BJ (cell line): Measurements from ENCODE around the gene KY. TPM values are rescaled to one million over a fixed set of nuclear protein-coding genes. Genes with fewer than 3 reads are reported as not detected.

ENCODE experiments used
- CTCF ChIA-PET: fragments of 350-600 bp; formaldehyde crosslinking; extraction: SDS; loops from one replicate; lab custom pipeline; 2021; ENCODE audit warnings: antibody characterized with exemption, inconsistent platforms; lab: Yijun Ruan, JAX
- POLR2A ChIA-PET: fragments of 300-600 bp; sonication (Branson Sonifier 250); formaldehyde crosslinking; extraction: SDS; loops from one replicate; lab custom pipeline; 2021; ENCODE audit warnings: antibody characterized with exemption; lab: Charles Lee
- DNase-seq: peaks from one replicate; pipeline ENCODE4 v3.0.0-alpha.2; 2011; ENCODE audit warnings: low read depth
- H3K27me3 ChIP-seq: 2 replicates; pipeline ENCODE4 v1.6.0; 2011; ENCODE audit warnings: low read length; ENCODE audit not compliant: control insufficient read depth, insufficient read depth
- H3K36me3 ChIP-seq: 2 replicates; pipeline ENCODE4 v1.5.1; 2011; ENCODE audit warnings: low read length; ENCODE audit not compliant: control insufficient read depth, insufficient read depth
- H3K4me3 ChIP-seq: 2 replicates; pipeline ENCODE4 v1.5.1; 2011; ENCODE audit warnings: low read depth, mild to moderate bottlenecking, control low read depth, low read length
- polyA plus RNA-seq: library from polyadenylated mRNA; depleted of rRNA; stranded (reverse); fragments of >200 nt; gene quantifications from 2 replicates; pipeline ENCODE4 v1.2.3, GENCODE V29; 2011
- TF ChIP-seq, protein P1 (sequence below): IDR thresholded peaks from 2 replicates; pipeline ENCODE4 v1.5.1; 2011; ENCODE audit warnings: low read depth, mild to moderate bottlenecking, control low read depth, inconsistent platforms, low read length, moderate library complexity; ENCODE audit not compliant: insufficient read depth

KY gene
- polyA plus RNA-seq, 1 experiment: 0.05 TPM

DNA sequence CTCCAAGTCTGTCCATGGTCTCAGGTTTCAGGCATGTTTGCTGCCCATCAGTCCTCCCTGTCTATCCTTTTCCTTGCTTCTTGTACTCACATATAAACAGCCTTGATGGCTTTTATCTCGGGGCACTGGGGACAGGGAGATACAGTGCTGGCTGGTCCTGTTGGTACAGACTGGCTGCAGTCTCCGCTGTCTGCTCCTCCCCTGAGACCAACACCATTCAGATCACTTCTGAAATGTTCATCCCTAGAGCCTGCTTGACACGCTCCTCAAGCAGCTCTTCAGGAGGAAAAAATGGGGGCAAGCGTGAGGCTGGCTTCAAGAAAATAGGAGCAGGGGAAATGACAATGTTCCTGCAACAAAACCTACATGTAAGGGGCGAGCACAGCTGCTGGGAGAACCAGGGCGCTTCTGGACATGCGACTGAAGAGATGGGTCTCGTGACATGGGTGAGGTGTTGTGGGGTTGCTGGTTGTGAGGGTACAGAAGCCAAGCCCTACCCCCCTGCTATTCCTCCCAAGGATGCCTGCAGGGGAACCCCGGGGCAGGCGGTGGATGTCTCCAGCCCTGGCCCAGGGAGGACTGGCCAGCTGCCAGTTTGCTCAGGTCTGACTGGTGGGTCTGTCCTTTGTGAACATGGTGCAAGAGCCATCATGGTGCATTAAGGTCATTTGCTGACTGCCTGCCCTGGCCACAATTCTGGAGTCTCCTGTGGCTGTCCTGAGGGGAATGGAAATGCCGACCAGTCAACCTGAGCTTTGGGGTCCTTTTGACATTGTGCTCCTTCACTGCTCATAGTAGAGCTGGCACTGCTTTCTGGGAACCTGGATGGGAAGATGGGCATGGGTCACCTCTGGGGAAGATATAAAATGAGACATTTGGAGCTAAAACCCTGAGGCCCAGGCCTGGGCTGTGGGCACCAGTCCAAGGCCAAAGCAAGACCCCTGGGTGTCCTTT lies 40.1 kb downstream of the KY start:
- POLR2A ChIA-PET: no interaction called here
- TF ChIP-seq, protein P1, sequence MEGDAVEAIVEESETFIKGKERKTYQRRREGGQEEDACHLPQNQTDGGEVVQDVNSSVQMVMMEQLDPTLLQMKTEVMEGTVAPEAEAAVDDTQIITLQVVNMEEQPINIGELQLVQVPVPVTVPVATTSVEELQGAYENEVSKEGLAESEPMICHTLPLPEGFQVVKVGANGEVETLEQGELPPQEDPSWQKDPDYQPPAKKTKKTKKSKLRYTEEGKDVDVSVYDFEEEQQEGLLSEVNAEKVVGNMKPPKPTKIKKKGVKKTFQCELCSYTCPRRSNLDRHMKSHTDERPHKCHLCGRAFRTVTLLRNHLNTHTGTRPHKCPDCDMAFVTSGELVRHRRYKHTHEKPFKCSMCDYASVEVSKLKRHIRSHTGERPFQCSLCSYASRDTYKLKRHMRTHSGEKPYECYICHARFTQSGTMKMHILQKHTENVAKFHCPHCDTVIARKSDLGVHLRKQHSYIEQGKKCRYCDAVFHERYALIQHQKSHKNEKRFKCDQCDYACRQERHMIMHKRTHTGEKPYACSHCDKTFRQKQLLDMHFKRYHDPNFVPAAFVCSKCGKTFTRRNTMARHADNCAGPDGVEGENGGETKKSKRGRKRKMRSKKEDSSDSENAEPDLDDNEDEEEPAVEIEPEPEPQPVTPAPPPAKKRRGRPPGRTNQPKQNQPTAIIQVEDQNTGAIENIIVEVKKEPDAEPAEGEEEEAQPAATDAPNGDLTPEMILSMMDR: no peak

DNA sequence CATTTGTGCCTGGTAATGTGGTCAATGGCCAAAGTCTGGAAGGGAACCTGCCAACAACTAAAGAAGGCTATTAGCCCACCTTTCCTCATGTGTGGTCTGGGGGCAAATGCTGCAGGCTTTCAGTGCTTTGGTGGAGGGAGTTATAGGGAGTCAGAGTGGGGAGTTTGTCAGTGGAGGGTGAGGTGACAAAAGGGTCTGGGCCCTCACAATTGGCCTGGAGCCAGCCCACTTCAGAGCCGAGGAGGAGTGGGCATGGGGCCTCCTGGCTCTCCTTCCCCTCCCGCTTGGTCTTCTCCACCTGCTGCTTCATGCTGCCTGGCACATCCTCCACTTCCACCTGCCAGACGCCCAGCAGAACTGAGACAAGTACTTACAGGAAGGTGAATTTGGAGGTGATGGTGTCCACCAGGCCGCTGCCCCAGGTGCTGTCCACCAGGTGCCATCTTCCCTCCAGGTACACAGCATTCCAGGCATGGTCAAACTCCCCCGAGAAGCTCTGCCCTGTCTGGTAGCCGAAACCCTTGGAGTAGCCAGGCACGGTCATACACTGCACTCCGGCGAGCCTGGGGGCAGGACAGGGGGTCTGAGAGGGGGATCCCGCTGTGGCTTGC lies 40.9 kb downstream of the KY start:
- H3K36me3 ChIP-seq: no peaks in the 10 kb centered on the region
- CTCF ChIA-PET: interaction anchor here (1.4 to 1.5 kb wide), 2 partner anchors 10 to 21 kb away, joined by 3 to 5 read pairs; no protein-coding TSS in a partner anchor

More for the DNA sequence above, 40.1 kb downstream of the KY start:
- Histone ChIP-seq H3K36me3 (no peaks in the 10 kb centered on the region), H3K4me3 (no peak overlapping the region), H3K27me3 (peaks cover 2% of the 10 kb centered on the region; the same call in 1 of the 2 replicates)
- CTCF ChIA-PET: interaction anchor here (1.4 to 1.5 kb wide), 2 partner anchors 10 to 20 kb away, joined by 3 to 5 read pairs; no protein-coding TSS in a partner anchor
- DNase-seq: no peak

DNA sequence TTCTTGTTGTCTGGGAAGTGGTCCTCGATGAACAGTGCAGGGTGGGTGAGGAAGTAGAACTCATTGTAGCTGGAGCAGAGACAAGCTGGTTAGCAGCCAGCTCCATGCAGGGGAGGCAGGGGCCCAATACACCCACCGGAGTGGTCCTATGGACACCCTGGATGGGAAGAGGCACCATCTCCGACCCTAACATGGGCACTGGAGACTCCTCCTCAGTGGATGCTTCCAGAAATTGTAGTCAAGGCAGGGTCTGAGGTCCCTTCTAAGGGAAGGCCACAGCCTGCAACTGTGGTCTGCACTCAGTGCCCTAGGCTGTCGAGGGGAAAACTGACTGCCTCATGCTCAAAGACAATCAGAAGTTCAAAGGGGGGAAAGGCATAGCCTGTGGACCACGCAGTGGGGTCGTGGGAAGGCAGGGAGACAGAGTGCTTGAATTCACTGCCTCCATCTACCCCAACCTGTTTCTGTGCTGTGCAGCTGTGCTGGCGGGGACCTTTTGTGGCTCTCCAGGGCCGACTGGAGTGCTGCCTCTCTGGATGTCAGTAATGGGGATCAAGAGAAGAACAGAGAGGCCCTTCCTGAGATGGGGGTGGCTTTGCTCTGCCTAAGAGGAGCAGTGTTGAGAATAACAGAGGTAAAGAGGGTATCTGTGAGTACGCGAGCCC lies 41.9 kb downstream of the KY start:
- H3K27me3 ChIP-seq: peaks cover 2% of the 10 kb centered on the region; the same call in 1 of the 2 replicates
- ChIA-PET CTCF (interaction anchor here (2.1 kb wide), 1 partner anchor 32 kb away, joined by 9 read pairs; no protein-coding TSS in a partner anchor), POLR2A (no interaction called here)
- TF ChIP-seq, protein P1: no peak
- no peak for DNase-seq
- no peak overlapping the region for H3K4me3 ChIP-seq
- H3K36me3 ChIP-seq: no peaks in the 10 kb centered on the region

More for the DNA sequence above, 40.9 kb downstream of the KY start:
- no peak for DNase-seq
- Histone ChIP-seq H3K27me3 (peaks cover 2% of the 10 kb centered on the region; the same call in 1 of the 2 replicates), H3K4me3 (no peak overlapping the region)
- TF ChIP-seq, protein P1: no peak
- POLR2A ChIA-PET: no interaction called here

DNA sequence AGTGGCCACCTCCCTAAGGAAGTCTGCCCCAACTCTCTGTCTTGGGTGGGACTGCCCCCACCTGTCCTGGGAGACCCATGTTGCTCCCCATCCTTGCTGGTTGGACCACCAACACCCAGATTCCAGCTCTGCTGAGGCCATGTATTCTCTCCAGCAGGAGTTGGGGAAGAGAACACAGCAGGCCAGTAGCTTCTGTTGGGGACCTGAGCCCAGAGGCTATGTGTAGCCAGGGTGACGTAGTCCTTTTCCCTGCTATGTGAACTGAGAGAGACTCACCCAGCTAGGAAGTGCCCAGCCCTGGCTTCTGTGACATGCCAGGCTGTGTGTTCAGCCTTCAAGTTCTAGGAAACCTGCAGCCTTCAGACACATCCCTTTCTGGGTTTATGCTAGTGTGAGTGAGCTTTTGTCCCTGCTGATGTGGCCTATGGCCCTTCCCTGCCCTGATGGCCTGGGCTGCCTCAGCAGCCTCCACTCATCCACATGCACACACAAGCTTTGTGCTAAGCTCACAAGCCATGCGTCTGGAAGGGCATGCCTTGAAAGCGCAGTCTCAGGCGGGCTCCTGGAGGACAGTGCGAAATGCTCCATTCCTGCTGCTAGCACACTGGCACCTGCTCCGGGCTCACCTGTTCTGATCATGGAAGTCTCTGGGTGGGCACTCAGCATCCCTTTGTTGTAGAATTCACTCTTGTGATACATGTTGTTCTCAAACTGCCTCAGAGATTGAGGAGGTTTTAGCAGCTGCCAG lies 42.6 kb downstream of the KY start:
- H3K4me3 ChIP-seq: no peak overlapping the region
- ChIA-PET CTCF (interaction anchor here (0.8 to 2.1 kb wide), 3 partner anchors 13 to 147 kb away, joined by 3 to 9 read pairs (median 7); no protein-coding TSS in a partner anchor), POLR2A (no interaction called here)
- H3K36me3 ChIP-seq: no peaks in the 10 kb centered on the region
- TF ChIP-seq, protein P1: no peak
- no peak for DNase-seq
- peaks cover 2% of the 10 kb centered on the region; the same call in 1 of the 2 replicates for H3K27me3 ChIP-seq
